GM19467 (cell line): ENCODE measurements around the gene LYAR.
"Not testable (repeated sequence)": the region's sequence is repeated elsewhere in the genome, so short reads cannot be mapped to it uniquely, and the experiment has no call there.

Experiments
- ATAC-seq: cut with Tn5 transposase; IDR thresholded peaks from one replicate; pipeline ENCODE4 v1.9.1; 2021; ENCODE audit warnings: mild to moderate bottlenecking, moderate library complexity; ENCODE audit not compliant: unreplicated experiment

LYAR gene

DNA sequence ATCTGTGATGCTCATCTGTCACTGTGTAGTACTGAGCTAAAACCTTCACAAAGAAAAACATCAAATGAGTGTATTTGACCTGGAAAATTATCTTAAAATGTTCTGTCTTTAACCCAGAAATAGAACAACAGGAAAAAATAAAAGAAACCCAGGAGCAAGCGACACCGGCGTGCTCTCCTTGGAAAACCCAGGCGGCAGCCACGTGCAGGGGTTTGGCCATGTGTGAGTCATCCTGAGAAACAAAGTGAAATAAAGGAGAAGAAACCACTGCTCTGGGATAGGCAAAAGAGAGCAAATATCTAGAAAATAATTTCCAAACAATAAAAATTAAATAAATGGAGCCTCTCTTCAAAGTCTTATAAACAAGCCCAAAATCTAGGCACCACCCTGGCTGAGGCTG is 22.0 kb downstream of the LYAR start:
- ATAC-seq = no peak

DNA sequence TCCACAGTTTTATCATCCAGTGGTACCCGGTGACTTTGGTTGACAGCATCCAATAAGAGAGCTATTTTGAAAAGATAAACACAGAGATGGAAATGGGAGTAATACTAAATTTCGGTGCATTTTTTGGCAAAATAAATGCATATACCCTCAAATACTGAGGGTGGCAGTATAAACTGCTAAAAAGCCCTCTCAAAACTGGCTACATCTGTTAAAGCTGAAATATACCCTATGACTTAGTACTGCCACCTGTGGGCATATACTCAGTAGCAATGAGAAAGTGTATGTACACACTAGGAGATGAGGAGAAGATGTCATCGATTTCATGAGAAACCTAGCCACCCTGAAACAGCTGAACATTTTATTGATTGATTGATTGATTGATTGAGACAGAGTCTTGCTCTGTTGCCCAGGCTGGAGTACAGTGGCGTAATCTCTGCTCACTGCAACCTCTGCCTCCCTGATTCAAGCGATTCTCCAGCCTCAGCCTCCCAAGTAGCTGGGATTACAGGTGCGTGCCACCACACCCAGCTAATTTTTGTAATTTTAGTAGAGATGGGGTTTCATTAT is 29.7 kb downstream of the LYAR start:
- ATAC-seq = no peak

DNA sequence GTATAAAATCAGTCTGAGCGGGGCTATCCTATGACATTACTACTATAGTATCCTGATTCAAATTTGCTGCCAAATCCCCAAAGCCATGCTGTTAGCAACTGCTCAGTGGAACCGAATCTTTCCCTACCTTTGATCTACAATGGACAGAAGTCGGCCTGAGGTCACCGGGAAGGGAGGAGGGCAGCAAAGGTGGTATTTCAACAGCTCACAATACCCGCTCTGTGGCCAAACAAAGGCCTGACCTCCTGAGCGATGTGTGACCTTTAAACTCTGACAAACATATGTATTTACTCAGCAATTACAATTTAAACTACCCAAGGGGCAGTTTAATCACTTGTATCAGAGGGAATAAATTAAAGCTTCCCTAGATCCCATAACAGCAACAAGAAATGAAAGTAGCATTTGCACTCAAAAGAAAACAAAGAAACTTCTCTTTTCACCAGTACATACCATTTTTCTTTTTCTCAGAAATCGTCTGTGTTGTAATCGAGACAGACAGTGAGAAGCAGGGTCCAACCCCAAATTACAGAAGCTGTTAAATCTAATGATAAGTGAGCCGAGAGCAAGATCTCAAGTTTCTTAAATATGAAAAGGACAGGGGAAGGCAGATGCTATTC is 30.4 kb downstream of the LYAR start:
- no peak for ATAC-seq

DNA sequence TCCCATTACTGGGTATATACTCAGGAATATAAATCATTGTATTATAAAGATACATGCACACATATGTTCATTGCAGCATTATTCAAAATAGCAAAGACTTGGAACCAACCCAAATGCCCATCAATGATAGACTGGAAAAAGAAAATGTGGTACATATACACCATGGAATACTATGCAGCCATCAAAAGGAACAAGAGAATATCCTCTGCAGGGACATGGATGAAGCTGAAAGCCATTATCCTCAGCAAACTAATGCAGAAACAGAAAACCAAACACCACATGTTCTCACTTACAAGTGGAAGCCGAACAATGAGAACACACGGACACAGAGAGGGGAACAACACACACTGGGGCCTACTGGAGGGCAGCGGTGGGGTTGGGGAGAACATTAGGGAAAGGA is 32.2 kb downstream of the LYAR start:
- ATAC-seq = not testable (repeated sequence)

DNA sequence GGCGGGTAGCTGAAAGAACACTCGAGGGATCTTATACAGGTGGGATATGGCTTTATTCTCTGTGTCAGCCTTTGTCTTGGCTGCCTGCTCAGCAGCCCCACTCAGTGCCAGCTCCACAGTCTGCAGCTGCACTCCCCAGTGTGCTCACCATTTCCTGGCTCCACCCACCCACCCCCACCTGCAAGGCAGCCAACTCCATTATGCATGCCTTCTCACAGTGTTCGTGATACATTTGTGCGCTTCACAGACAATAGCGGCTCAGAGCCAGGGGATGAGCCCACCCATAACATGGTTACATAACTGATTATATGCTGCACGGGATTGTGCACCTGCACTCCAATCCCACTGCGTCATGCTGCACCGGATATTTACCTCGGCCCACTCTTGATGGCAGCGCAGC is 33.2 kb downstream of the LYAR start:
- ATAC-seq = no peak

DNA sequence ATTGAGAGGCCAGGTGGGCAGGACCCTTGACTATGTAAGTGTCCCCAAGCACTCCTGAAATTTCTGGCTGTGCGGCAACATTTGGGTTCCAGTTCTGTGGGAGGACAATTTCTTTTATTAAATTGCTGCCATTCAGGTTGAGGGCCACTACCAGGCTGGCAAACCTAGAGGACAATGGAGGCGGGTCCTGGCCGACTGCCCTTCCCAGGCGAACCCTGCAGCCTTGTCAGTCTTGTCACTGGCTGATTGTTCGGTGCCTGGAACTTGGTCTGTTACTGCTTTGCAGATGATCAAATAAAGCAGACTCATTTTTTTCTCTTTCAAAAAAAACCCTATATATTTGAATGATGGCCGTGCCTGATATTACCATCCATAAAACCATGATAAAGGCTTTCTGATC is 35.3 kb downstream of the LYAR start:
- ATAC-seq = no peak

DNA sequence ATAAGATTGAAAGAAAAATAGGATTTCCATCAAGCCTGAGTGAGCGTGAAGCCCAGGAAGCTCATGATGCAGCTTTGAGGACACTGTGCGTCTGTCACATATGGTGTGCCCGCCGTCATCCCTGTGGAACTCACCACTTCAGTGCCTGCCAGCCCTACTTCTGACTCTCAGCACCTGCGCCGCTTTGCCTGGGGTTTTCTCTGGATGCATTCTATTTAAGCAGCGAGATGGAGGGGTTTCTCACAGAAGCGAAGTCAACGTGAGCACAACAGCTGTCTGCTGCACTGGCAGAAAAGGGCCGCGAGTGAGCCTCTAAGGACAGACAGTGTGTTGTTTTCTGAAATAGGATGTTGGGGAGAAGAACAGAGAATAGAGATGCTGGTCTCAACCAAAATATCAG is 35.8 kb downstream of the LYAR start:
- no peak for ATAC-seq

DNA sequence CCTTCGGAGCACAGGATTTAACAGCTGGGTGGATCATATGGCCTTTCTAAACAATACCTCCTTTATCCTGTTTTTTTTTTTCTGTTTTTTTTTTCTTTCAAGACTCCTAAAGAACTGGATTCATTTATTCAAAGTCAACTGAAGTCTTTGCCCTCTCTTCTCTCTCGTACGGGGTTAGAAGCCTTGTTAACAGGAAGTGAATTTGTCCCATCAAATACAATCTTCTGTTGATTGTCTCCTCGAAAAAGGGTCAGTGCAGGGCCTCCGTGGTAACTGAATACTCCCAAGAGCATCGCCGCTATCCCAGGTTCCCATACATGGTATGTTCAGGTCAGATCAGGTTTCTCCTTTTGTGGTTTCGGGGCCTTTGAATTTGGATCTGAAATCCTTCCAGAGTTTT is 40.1 kb downstream of the LYAR start:
- no peak for ATAC-seq

DNA sequence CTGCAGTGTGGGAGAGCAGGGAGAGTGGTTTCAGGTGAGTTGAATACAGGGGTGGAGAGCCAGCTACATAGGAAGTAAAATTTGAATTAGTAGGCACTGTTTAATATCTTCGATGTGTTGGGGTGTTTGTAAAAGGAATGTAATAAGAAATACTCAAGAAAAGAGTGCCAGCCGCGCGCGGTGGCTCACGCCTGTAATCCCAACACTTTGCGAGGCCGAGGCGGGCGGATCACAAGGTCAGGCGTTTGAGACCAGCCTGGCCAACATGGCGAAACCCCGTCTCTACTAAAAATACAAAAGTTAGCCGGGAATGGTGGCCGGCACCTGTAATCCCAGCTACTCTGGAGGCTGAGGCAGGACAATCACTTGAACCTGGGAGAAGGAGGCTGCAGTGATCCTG is 40.6 kb downstream of the LYAR start:
- not testable (repeated sequence) for ATAC-seq

DNA sequence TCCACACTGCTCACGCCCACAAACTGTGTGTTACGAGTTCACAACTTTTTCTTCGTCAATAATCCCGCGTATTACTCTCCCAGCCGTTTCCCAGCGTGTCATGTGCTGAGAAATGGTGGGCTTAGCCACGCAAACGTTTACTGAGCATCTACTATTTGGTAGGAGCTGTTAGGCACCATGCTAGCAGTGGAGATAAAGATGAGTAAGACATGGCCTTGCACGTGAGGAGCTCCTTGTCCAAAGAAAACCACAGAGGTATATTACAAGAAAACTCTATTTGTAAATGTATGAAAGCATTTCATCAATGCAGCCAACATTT is 41.1 kb downstream of the LYAR start:
- ATAC-seq = no peak

DNA sequence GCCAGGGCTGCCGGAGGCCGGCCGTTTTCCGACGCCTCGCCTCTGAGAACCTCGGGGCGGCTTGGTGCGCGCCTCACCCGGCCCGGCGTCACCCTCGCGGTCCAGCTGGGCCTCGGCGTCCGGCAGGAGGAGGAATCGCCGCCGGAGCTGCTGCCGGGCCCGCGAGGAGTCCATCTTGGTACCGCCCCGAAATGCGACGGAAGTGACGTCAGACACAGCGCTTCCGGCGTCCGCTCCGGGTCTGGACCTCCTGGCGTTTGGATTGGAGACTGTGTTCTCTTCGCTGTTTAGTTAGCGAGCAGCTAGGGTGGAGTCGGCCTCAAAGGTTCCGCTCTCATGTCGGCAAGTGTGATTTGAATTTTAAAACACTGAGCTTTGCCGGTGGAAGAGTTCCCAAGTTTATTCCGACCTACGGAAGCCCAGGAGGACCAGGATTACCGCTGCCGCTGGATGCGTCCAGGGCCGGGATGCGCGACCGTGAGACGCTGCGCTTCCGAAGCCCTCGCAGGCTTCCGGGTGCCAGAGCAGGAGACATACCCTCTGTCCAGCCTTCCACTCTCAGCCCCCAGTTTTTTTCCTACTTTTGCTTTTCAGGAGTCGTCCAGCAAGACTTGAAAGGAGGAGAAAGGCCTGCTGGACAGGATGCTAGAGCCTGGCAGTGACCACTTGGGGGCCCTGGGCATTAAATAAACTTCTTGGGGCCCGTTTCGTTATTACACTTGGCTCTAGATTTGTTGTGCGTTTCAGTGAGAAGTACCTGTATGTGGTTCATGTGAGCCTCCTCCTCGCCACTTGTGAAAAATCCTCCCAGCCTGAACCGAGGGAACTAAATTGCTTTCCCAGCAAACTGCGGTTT is 41.7 kb downstream of the LYAR start, which contains the start of gene TMEM128:
Gene TMEM128 (minus strand): TSS at position 195 of the 856 bp plus-strand sequence. CDS start 21 bp downstream, at position 174.
- peak; percentile 95 for ATAC-seq

DNA sequence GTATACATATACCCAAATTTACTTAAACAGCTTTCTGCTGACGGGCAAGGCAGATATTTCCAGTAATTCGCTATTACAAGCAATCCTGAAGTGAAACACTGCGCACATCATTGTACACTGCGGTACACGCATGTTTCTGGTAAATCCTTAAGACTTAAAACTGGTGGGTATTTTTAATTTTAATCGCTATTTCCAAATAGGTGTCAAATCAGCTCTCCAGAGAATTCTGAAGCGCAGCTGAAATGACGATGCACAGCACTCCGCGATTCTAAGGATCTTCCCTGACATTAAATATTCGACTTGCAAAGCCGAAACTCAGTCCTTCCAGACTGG is 42.3 kb downstream of the LYAR start:
- peak; percentile 11 for ATAC-seq

DNA sequence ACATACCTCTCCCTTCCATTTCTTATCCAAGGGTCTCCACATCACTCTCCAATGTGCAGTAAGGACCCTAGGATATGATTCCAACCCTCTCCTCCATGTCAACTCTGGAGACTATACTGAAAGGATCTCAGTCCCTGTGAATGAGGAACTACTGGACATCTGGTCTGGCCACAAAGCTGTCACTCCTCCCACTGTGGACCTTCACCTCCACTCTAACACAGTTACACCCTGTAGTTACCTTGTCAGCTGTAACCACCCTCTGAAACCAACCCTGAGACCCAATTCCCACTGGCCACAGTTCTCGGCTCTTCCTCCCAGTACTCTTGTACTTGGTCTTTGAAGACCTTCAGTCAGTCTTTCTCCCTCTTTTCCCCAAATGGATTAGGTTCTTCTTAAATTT is 44.8 kb downstream of the LYAR start:
- ATAC-seq = no peak

DNA sequence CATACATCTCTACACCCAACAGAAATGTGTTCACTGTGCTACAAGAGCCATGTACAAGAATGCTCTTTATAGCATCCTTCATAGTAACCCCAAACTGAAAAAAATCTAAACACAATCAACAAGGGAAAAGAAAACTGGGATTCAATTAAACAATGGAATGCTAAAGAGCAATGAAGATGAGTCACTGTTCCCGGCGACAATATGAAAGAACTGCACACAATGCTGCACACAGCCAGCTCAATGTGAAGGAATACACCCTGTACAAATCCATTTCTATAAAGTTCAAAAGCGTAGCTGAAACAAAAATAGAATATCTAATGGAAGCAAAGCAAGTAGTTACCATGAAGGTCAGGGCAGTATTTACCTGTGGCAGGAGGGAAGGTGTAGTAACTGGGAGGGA is 50.4 kb downstream of the LYAR start:
- ATAC-seq = not testable (repeated sequence)

DNA sequence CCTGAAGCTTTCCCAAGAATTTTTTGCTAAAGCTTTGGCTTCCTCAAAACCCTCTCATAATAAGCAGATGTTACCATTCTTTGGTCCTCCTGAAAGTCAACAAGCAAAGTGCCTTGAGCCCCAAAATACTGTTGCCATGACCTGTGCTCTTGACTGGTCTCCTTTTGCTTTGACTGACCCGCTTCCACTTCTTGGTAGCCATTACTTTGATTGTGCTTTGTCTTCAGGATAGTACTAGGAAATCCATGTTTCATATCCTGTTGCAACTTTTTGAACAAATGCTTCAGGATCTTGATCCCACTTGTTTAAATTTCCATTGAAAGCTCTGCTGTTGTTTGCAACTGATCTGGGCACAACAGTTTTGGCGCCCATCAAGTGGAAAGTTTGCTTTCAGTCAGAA is 56.3 kb downstream of the LYAR start:
- no peak for ATAC-seq

DNA sequence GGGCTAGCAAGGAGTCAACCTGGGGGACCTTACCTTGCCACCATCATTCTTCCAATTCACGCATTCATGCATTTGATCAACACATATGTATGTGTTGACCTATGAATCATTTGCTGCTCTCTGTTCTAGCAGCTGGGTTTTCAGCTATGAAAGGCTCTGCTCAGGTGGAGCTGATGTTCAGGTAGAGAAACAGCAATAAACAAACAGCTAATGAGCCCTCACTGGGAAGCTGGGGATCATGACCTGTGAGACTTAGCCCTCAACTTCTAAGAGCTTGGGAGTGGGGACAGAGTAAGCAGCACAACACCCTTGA is 61.6 kb downstream of the LYAR start:
- ATAC-seq = no peak

DNA sequence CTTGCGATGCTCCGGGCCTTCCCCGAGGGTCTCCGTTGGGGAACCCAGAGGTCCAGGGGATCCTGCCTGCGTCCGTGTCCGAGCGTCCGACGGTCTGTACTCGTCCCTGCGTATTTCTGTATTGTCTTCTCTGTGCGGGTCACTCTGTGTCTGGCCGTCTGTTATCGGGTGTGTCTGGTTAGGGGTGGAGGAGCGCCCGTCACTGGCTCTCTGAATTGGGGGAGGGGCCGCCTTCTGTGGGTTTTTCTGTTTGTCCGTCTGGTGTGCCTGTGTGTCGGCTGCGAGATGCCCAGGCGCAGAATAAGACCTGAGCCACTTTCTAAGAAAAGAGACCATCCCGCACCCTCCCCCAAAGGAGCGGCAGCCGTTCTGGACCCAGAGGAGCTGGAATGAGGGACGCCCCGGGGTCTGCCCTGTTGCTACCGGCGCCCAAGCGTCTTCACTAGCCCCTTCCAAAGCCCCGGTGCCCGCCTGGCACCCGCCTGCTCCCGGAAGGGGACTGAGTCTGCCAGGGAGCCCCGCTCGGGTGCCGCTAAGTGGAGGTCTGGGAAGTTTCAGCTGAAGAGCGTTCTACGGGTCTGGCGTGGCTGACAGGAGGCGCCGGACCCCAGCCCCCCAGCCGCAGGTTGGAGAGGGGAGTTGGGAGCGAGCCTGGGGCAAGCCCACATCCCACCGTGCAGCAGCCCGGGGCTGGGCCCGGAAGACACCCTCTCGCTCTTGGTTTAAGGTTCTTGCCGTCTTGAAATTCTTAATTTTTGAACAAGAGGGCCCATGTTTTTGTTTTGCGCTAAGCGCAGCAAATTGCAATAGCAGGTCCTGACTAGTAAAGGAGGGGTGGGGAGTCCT is 62.2 kb downstream of the LYAR start:
- no peak for ATAC-seq

DNA sequence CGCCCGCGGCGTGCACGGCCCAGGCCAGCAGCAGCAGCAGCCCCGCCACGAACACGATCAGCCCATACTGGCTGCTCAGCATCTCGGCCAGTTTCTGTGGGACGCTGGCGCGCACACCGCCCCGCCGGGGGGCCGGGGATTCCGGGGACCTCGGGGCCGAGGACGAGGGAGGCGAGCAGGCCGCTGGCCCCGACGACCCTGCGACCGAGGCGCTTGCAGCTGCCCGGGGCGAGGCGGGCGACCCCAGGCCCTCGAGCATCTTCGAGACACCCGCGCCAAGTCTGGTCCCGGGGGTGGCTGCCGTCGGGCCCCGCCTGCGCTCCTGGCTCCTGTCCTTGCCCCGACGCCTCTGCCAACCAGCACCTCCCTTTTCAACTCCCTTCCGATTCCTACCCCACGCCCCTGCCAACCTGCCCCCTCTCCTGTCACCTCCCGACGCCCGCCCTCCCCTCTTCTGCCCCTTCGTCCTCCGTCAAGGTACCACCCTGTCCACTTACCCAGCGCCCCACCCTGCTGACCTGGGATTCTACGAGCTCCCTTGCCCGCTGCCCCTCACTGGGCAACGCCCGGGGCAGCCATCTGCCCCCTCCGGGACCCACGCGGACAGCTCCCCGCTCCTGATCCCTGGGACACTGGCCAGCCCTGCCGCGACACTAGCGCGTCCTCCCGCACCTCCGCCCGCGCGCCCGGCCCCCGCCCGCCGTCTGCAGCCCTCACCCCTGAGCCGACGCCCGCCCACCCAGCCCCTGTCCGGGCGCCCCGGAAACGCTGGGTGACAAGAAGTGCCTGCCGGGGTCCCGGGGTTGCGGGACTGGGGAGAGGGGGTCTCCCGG is 63.1 kb downstream of the LYAR start, which contains the start of gene OTOP1:
Gene OTOP1 (minus strand): TSS at position 324 of the 833 bp plus-strand sequence. CDS start 65 bp downstream, at position 259.
- ATAC-seq = no peak

DNA sequence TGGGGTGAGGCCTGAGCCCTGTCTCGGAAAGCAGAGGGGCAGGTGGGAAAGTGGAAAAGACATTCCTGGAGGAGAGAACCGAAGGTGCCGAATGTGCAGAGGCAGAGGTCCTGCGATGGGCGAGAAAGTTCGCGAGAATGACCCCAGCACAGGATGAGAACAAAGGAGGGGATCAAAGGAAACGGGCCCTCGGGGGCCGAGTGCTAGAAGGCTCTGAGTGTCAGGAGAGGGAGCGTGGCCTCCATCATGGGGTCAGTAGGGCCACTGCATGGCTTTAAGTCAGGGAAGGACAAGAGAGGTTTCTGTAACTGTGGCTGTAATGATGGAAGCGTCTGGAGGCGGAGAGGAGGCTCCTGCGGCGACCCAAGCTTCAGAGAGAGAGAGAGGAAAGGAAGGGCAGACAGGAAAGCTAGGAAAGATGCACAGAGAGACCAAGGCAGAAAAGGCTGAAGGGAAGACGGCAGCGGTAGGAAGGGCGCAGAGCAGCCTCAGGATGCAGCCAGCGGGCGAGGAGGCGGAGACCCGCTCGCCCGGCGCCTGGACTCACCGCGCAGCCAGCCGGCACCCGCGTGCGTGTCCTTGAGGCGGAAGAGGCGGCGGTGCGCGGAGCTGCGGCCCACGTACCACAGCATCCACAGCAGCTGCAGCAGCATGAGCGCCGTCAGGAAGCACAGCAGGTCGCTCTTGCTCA is 63.9 kb downstream of the LYAR start:
- no peak for ATAC-seq
